Stimulated activated naive CD4-positive, alpha-beta T cell (primary cell): ENCODE measurements around the gene POC1A.

Source experiments
- DNase-seq, 6 experiments: peaks; one replicate each; lab custom pipeline; 2025; lab: John Stamatoyannopoulos, UW

The POC1A gene

GRCh38 chr3:52126500-52126899 lies 27.7 kb downstream of the POC1A start:
- no peak for DNase-seq

- DNase-seq: no peak
Observed at GRCh38 chr3:52126036-52126435, 28.2 kb downstream of the POC1A start.

- no peak for DNase-seq
Observed at GRCh38 chr3:52124766-52125165, 29.5 kb downstream of the POC1A start.

- DNase-seq: no peak
Observed at GRCh38 chr3:52124126-52124525, 30.1 kb downstream of the POC1A start.

GRCh38 chr3:52123106-52123725 lies 31.0 kb downstream of the POC1A start:
- peak; percentile 30 to 80 (median 64) for DNase-seq

GRCh38 chr3:52122491-52122890 lies 31.7 kb downstream of the POC1A start:
- no peak for DNase-seq

GRCh38 chr3:52121813-52122212 lies 32.4 kb downstream of the POC1A start:
- no peak for DNase-seq

- no peak for DNase-seq
Observed at GRCh38 chr3:52121464-52121805, 32.8 kb downstream of the POC1A start.

- DNase-seq: no peak
Observed at GRCh38 chr3:52120556-52121463, 33.4 kb downstream of the POC1A start.

GRCh38 chr3:52119826-52120225 lies 34.4 kb downstream of the POC1A start:
- no peak for DNase-seq

- DNase-seq: no peak
Observed at GRCh38 chr3:52119099-52119498, 35.1 kb downstream of the POC1A start.

GRCh38 chr3:52118156-52118875 lies 35.9 kb downstream of the POC1A start:
- no peak for DNase-seq

- no peak for DNase-seq
Observed at GRCh38 chr3:52117537-52117936, 36.7 kb downstream of the POC1A start.

- no peak for DNase-seq
Observed at GRCh38 chr3:52112056-52112455, 42.2 kb downstream of the POC1A start.

GRCh38 chr3:52110502-52110901 lies 43.7 kb downstream of the POC1A start:
- no peak for DNase-seq

- DNase-seq: no peak
Observed at GRCh38 chr3:52109611-52110301, 44.5 kb downstream of the POC1A start.

GRCh38 chr3:52108302-52109232 lies 45.7 kb downstream of the POC1A start:
- DNase-seq: no peak

GRCh38 chr3:52106951-52107611 lies 47.1 kb downstream of the POC1A start:
- no peak for DNase-seq

GRCh38 chr3:52104684-52105640 lies 49.3 kb downstream of the POC1A start:
- no peak for DNase-seq
